SK-N-SH (cell line): Measurements from ENCODE around the gene ECE1. TPM values are rescaled to one million over a fixed set of nuclear protein-coding genes. Genes with fewer than 3 reads are reported as not detected.

Experiments used
- CTCF ChIA-PET: fragments of 300-600, 350-600 bp; formaldehyde crosslinking; extraction: SDS; loops from one replicate; lab custom pipeline; 2021; lab: Yijun Ruan, JAX
- POLR2A ChIA-PET: fragments of 350-600 bp; sonication (Branson Sonifier 250); formaldehyde crosslinking; extraction: SDS; loops from one replicate; lab custom pipeline; 2020; ENCODE audit warnings: antibody characterized with exemption, inconsistent platforms; lab: Yijun Ruan, JAX
- DNase-seq: peaks from one replicate; pipeline ENCODE4 v3.0.0; 2012
- H2AFZ ChIP-seq: fragments of 200-600 bp; sonication (generic); 2 replicates; pipeline ENCODE4 v1.8.1; 2016; ENCODE audit warnings: antibody characterized with exemption, mild to moderate bottlenecking, low read depth
- H3F3A ChIP-seq: fragments of 200-600 bp; sonication (generic); replicated peaks from 2 replicates; pipeline ENCODE3; 2016; ENCODE audit warnings: antibody characterized with exemption, mild to moderate bottlenecking; ENCODE audit not compliant: insufficient read depth
- H3K27ac ChIP-seq, 2 experiments: fragments of 200-500 bp in 1 of 2; fragments of 200-600 bp in 1 of 2; sonication (Bioruptor generic) in 1 of 2; sonication (generic), shearing (Covaris generic) in 1 of 2; 2 replicates each; pipeline versions ENCODE4 v1.5.1 to v1.6.1; 2014 to 2016; ENCODE audit warnings: low read depth in 2 of 2, inconsistent platforms in 1 of 2, low read length in 1 of 2, mild to moderate bottlenecking in 1 of 2, mixed read lengths in 1 of 2
- H3K27me3 ChIP-seq: fragments of 200-600 bp; sonication (generic), shearing (Covaris generic); 2 replicates; pipeline ENCODE4 v1.6.1; 2016; ENCODE audit warnings: mixed run types; ENCODE audit not compliant: insufficient read depth
- H3K36me3 ChIP-seq, 2 experiments: fragments of 200-500 bp in 1 of 2; fragments of 200-600 bp in 1 of 2; sonication (Bioruptor generic) in 1 of 2; sonication (generic) in 1 of 2; replicated peaks in 1 of 2; 2 replicates each; pipeline versions ENCODE3 to v1.5.1; 2014 to 2016; ENCODE audit warnings: low read length in 1 of 2, mild to moderate bottlenecking in 1 of 2; ENCODE audit not compliant: insufficient read depth in 2 of 2, control insufficient read depth in 1 of 2
- H3K4me1 ChIP-seq, 2 experiments: fragments of 200-500 bp in 1 of 2; fragments of 200-600 bp in 1 of 2; sonication (Bioruptor generic) in 1 of 2; sonication (generic), shearing (Covaris generic) in 1 of 2; 2 replicates each; pipeline versions ENCODE4 v1.5.1 to v1.6.1; 2014 to 2016; ENCODE audit warnings: low read depth in 1 of 2, low read length in 1 of 2, mixed run types in 1 of 2; ENCODE audit not compliant: insufficient read depth in 2 of 2, control insufficient read depth in 1 of 2
- H3K4me2 ChIP-seq: fragments of 200-600 bp; sonication (generic), shearing (Covaris generic); 2 replicates; pipeline ENCODE4 v1.6.1; 2017; ENCODE audit warnings: mixed run types
- H3K4me3 ChIP-seq, 2 experiments: fragments of 200-500 bp in 1 of 2; fragments of 200-600 bp in 1 of 2; sonication (Bioruptor generic) in 1 of 2; sonication (generic), shearing (Covaris generic) in 1 of 2; 2 replicates each; pipeline versions ENCODE4 v1.5.1 to v1.8.1; 2014 to 2016; ENCODE audit warnings: low read depth in 2 of 2, inconsistent platforms in 1 of 2, low read length in 1 of 2, mild to moderate bottlenecking in 1 of 2, mixed read lengths in 1 of 2, moderate library complexity in 1 of 2
- H3K79me2 ChIP-seq: fragments of 200-600 bp; sonication (generic); 2 replicates; pipeline ENCODE4 v1.8.1; 2017; ENCODE audit warnings: mild to moderate bottlenecking; ENCODE audit not compliant: insufficient read depth
- H3K9ac ChIP-seq: fragments of 200-600 bp; sonication (generic); 2 replicates; pipeline ENCODE4 v1.6.1; 2017; ENCODE audit warnings: mixed run types
- H3K9me2 ChIP-seq: fragments of 200-600 bp; sonication (generic); 2 replicates; pipeline ENCODE4 v1.6.1; 2017; ENCODE audit warnings: mixed run types
- H3K9me3 ChIP-seq: fragments of 200-600 bp; sonication (generic); 2 replicates; pipeline ENCODE4 v1.6.1; 2017; ENCODE audit warnings: mixed run types, mild to moderate bottlenecking, moderate library complexity
- H4K20me1 ChIP-seq: fragments of 200-600 bp; sonication (generic); 2 replicates; pipeline ENCODE4 v1.6.1; 2017; ENCODE audit warnings: mild to moderate bottlenecking, mixed run types; ENCODE audit not compliant: insufficient read depth
- CHD2 ChIP-seq: fragments of 150-350 bp; IDR thresholded peaks from 2 replicates; pipeline ENCODE4 v1.6.1; 2018; ENCODE audit warnings: low read length; ENCODE audit not compliant: partially characterized antibody
- EZH2phosphoT487 ChIP-seq: fragments of 200-600 bp; sonication (generic); IDR thresholded peaks from 2 replicates; pipeline ENCODE4 v1.6.1; 2017; ENCODE audit warnings: low read depth, mixed run types, mild to moderate bottlenecking, antibody characterized with exemption, moderate library complexity, borderline replicate concordance
- FOXM1 ChIP-seq: IDR thresholded peaks from 2 replicates; pipeline ENCODE4 v1.4.0; 2012; ENCODE audit warnings: low read depth, mild to moderate bottlenecking
- GABPA ChIP-seq: IDR thresholded peaks from 2 replicates; pipeline ENCODE4 v1.4.0; 2012; ENCODE audit warnings: low read depth, mild to moderate bottlenecking
- GATA2 ChIP-seq: sonication (generic); formaldehyde crosslinking; IDR thresholded peaks from 2 replicates; pipeline ENCODE4 v1.5.0; 2020; ENCODE audit warnings: mild to moderate bottlenecking, missing genetic modification reagents
- NRF1 ChIP-seq: IDR thresholded peaks from 2 replicates; pipeline ENCODE4 v1.6.1; 2012; ENCODE audit warnings: low read depth, mild to moderate bottlenecking, low read length
- RAD21 ChIP-seq: IDR thresholded peaks from 2 replicates; pipeline ENCODE4 v1.6.1; 2012; ENCODE audit warnings: mild to moderate bottlenecking, low read length
- RCOR1 ChIP-seq: fragments of 150-350 bp; IDR thresholded peaks from 2 replicates; pipeline ENCODE4 v1.6.1; 2017; ENCODE audit warnings: antibody characterized with exemption, low read length
- SMC3 ChIP-seq: IDR thresholded peaks from 2 replicates; pipeline ENCODE4 v1.6.1; 2012; ENCODE audit warnings: low read depth, low read length, improper control_type of control experiment
- TCF12 ChIP-seq: IDR thresholded peaks from 2 replicates; pipeline ENCODE4 v1.4.0; 2012
- YY1 ChIP-seq: IDR thresholded peaks from 2 replicates; pipeline ENCODE4 v1.4.0; 2012; ENCODE audit warnings: low read depth, mild to moderate bottlenecking
- WGBS: methylation state at CpG from one replicate; pipeline ENCODE4 v1.1.6; 2017; ENCODE audit warnings: low lambda C conversion rate; 5-methylcytosine and 5-hydroxymethylcytosine counted together
- polyA plus RNA-seq, 3 experiments: library from polyadenylated mRNA; depleted of rRNA; stranded (reverse); fragments of >200 nt; gene quantifications; 2 replicates each; pipeline ENCODE4 v1.2.3, GENCODE V29; 2012
- TF ChIP-seq, protein P1 (sequence below): IDR thresholded peaks from 2 replicates; pipeline ENCODE4 v1.6.1; 2012; ENCODE audit warnings: mild to moderate bottlenecking, low read depth, low read length, moderate library complexity
- TF ChIP-seq, protein P2 (sequence below): fragments of 150-350 bp; IDR thresholded peaks from 2 replicates; pipeline ENCODE4 v1.6.1; 2016; ENCODE audit warnings: mild to moderate bottlenecking, low read depth, low read length
- TF ChIP-seq, protein P3 (sequence below): IDR thresholded peaks from 2 replicates; pipeline ENCODE4 v1.4.0; 2012; ENCODE audit warnings: low read depth

Gene ECE1
- polyA plus RNA-seq, 1 of the 3 experiments (the other 2 are of a cell fraction), result 96.6 TPM

GRCh38 chr1:21317035-21317689 is 26.9 kb upstream of the ECE1 start:
- no peak overlapping the region for H3K4me2 ChIP-seq
- H3K27me3 ChIP-seq, result no peaks in the 10 kb centered on the region
- H3K9me3 ChIP-seq, result no peaks in the 10 kb centered on the region
- no peaks in the 10 kb centered on the region for H3K9me2 ChIP-seq
- H3K36me3 ChIP-seq, result no peaks in the 10 kb centered on the region
- H3K4me3 ChIP-seq, result no peak overlapping the region
- peaks cover 6% of the 10 kb centered on the region for H3F3A ChIP-seq
- H3K9ac ChIP-seq, result no peak overlapping the region
- TF ChIP-seq, protein P1, sequence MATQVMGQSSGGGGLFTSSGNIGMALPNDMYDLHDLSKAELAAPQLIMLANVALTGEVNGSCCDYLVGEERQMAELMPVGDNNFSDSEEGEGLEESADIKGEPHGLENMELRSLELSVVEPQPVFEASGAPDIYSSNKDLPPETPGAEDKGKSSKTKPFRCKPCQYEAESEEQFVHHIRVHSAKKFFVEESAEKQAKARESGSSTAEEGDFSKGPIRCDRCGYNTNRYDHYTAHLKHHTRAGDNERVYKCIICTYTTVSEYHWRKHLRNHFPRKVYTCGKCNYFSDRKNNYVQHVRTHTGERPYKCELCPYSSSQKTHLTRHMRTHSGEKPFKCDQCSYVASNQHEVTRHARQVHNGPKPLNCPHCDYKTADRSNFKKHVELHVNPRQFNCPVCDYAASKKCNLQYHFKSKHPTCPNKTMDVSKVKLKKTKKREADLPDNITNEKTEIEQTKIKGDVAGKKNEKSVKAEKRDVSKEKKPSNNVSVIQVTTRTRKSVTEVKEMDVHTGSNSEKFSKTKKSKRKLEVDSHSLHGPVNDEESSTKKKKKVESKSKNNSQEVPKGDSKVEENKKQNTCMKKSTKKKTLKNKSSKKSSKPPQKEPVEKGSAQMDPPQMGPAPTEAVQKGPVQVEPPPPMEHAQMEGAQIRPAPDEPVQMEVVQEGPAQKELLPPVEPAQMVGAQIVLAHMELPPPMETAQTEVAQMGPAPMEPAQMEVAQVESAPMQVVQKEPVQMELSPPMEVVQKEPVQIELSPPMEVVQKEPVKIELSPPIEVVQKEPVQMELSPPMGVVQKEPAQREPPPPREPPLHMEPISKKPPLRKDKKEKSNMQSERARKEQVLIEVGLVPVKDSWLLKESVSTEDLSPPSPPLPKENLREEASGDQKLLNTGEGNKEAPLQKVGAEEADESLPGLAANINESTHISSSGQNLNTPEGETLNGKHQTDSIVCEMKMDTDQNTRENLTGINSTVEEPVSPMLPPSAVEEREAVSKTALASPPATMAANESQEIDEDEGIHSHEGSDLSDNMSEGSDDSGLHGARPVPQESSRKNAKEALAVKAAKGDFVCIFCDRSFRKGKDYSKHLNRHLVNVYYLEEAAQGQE, result no peak
- no peak overlapping the region for H2AFZ ChIP-seq
- no peak for DNase-seq
- ChIA-PET POLR2A (no interaction called here), CTCF (interaction anchor here (1.0 to 2.4 kb wide), 4 partner anchors 15 to 62 kb away, joined by 3 to 10 read pairs (median 5); no protein-coding TSS in a partner anchor)
- H3K79me2 ChIP-seq, result peaks cover 17% of the 10 kb centered on the region; the same call in 1 of the 2 replicates
- H4K20me1 ChIP-seq, result peaks cover 8% of the 10 kb centered on the region; the same call in 1 of the 2 replicates
- peaks cover 17 to 70% of the 10 kb centered on the region in 2 experiments; a peak in 3 of 4 replicates for H3K4me1 ChIP-seq
- WGBS, result 78% methylated on average over 10 of the region's 16 CpGs
- H3K27ac ChIP-seq, result peak overlapping the region; percentile 26 to 35; a peak in 2 of 4 replicates

- H3K79me2 ChIP-seq, result 0 out of 2 replicates have a peak, but pooled peaks cover 11% of the 10 kb centered on the region
- ChIA-PET CTCF (interaction anchor here (0.6 to 5.5 kb wide), 2 partner anchors 46 to 55 kb away, joined by 3 to 25 read pairs; no protein-coding TSS in a partner anchor), POLR2A (no interaction called here)
- peak overlapping the region in 1 of 2 experiments; percentile 83; a peak in 2 of 4 replicates for H3K27ac ChIP-seq
- no peak overlapping the region for H3K9ac ChIP-seq
- H3K36me3 ChIP-seq, result no peaks in the 10 kb centered on the region
- H3K4me3 ChIP-seq, result no peak overlapping the region
- H3K9me2 ChIP-seq, result no peaks in the 10 kb centered on the region
- H3K27me3 ChIP-seq, result no peaks in the 10 kb centered on the region
- TF ChIP-seq YY1 (no peak), EZH2phosphoT487 (no peak), GATA2 (CRISPR knock-in tag) (no peak), GABPA (no peak), CHD2 (no peak), FOXM1 (no peak), RAD21 (no peak), RCOR1 (no peak), TCF12 (no peak), NRF1 (no peak), SMC3 (no peak)
- TF ChIP-seq, protein P2, sequence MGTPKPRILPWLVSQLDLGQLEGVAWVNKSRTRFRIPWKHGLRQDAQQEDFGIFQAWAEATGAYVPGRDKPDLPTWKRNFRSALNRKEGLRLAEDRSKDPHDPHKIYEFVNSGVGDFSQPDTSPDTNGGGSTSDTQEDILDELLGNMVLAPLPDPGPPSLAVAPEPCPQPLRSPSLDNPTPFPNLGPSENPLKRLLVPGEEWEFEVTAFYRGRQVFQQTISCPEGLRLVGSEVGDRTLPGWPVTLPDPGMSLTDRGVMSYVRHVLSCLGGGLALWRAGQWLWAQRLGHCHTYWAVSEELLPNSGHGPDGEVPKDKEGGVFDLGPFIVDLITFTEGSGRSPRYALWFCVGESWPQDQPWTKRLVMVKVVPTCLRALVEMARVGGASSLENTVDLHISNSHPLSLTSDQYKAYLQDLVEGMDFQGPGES, result no peak
- TF ChIP-seq, protein P3, sequence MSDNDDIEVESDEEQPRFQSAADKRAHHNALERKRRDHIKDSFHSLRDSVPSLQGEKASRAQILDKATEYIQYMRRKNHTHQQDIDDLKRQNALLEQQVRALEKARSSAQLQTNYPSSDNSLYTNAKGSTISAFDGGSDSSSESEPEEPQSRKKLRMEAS, result no peak
- 100% methylated on average over 2 of the region's 2 CpGs for WGBS
- H3F3A ChIP-seq, result peaks cover 6% of the 10 kb centered on the region
- no peak overlapping the region for H3K4me2 ChIP-seq
- no peak for DNase-seq
- peaks cover 14 to 66% of the 10 kb centered on the region in 2 experiments; a peak in 3 of 4 replicates for H3K4me1 ChIP-seq
- no peak overlapping the region for H2AFZ ChIP-seq
- H3K9me3 ChIP-seq, result no peaks in the 10 kb centered on the region
- H4K20me1 ChIP-seq, result peaks cover 8% of the 10 kb centered on the region; the same call in 1 of the 2 replicates
Observed at GRCh38 chr1:21314743-21315396, 24.6 kb upstream of the ECE1 start.
